Fibroblast of lung (primary cell): ENCODE measurements around the gene PPP1R16B.

Source experiments
- EZH2 ChIP-seq: IDR thresholded peaks from 2 replicates; pipeline ENCODE4 v1.5.1; 2012; ENCODE audit warnings: low read length, control low read depth, mild to moderate bottlenecking; ENCODE audit errors: missing control alignments
- TF ChIP-seq, protein P1 (sequence below), 2 donors: IDR thresholded peaks in 1 of 2; conservative IDR thresholded peaks in 1 of 2; 1 replicate in 1 of 2; 2 replicates in 1 of 2; pipeline ENCODE4 v1.5.1; 2011 to 2012; ENCODE audit warnings: low read length in 2 of 2, control low read depth in 1 of 2, inconsistent platforms in 1 of 2, low read depth in 1 of 2, mild to moderate bottlenecking in 1 of 2

GRCh38 chr20:38763616-38764015 is 41.9 kb upstream of the PPP1R16B start:
- no peak for TF ChIP-seq EZH2
- TF ChIP-seq, protein P1, sequence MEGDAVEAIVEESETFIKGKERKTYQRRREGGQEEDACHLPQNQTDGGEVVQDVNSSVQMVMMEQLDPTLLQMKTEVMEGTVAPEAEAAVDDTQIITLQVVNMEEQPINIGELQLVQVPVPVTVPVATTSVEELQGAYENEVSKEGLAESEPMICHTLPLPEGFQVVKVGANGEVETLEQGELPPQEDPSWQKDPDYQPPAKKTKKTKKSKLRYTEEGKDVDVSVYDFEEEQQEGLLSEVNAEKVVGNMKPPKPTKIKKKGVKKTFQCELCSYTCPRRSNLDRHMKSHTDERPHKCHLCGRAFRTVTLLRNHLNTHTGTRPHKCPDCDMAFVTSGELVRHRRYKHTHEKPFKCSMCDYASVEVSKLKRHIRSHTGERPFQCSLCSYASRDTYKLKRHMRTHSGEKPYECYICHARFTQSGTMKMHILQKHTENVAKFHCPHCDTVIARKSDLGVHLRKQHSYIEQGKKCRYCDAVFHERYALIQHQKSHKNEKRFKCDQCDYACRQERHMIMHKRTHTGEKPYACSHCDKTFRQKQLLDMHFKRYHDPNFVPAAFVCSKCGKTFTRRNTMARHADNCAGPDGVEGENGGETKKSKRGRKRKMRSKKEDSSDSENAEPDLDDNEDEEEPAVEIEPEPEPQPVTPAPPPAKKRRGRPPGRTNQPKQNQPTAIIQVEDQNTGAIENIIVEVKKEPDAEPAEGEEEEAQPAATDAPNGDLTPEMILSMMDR (conservative IDR thresholded peaks at IDR 0.05 in 1 of 2, IDR thresholded peaks at IDR 0.05 in 1 of 2; ENCODE audit: low read depth in 1 of 2, low read length in 2 of 2) = no peak
